GM19099 (cell line): ENCODE measurements around the gene SCTR.

Experiments
- POLR2A ChIP-seq: IDR thresholded peaks from 3 replicates; pipeline ENCODE4 v1.6.1; 2011; ENCODE audit warnings: low read depth; ENCODE audit not compliant: insufficient read length; ENCODE audit errors: extremely low read depth

The SCTR gene

DNA sequence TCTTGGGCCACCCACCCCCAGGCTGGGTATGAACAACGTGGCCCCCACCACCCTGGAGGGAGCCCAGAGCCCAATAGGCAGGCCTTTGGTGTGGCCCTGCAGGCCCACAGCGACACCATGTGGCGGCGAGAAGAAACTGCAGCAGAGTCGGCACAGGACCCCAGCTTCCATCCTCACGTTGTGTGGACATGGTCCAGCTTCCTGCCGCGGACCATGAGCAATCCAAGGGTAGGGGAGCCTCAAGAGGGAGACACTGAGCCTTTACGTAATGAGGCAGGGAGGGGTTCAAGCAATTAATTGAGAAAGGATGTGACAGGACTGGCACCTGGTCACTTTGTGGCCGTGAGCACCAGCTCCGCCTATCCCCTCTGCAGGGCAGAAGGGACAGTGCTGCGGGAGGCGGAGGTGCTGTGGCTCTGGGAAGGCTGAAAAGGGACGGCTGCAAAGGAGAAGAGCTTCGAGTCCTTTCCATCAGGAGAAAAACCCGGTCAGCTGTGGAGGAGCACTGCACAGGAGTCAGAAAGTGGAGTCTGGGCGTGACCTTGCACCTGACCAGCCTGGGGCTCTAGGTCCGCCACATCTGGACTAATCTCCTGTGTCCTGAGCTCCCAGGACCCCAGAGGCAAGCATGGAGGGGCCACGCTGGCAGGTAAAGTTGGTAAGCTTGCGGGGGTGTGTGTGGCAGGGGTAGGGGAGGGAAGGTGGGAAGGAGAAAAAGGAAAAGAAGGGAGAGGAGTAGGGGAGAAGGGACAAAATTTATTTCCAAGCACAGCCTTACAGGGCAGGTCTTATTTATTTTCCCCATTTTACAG, 47.8 kb downstream of the SCTR start:
- TF ChIP-seq POLR2A: no peak

DNA sequence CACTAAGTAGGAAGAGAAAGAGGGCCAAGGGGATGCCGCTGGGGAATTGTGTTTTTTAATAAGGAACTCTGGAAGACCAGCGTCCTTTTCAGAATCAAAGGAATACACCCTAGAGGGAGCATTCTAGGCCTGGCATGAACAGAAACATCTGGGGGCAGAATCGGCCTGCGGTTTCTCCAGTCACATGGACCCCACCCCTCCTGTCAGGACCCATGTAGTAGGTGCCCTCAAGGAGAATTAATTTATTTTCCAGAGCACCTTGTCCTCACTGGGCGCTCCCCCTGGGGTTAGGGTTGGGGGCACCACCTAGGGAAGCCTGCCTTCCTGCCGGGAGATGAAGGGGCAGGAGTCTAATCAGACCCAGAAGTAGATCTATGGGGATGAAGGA, 48.4 kb downstream of the SCTR start:
- TF ChIP-seq POLR2A: no peak

DNA sequence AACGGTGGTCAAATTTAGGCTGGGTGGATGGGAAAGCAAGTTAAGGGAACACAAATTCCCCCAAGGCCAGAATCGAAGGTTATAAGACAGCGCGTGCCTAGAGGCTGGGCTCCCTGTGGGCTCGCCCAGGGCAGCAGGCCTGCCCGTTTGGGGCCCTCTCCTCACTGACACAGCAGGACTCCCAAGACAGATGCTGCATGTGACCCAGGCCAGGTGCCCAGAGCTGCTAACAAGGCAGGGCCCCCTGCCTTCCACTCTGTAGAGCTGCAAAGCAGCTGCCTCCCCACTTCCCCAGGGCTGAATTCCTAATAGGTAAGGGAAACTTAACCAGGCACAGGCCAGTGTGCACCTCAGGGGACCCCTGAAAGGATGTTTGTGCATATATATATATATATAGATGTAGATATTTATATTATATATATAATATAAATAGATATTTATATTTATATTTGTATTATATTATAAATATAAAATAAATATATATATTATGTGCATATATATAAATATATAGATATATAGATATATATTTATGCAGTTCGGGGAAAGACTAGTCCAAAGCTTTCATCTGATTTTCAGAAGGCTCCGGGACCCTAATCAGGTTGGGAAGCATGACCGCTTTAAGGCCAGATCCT, 48.9 kb downstream of the SCTR start:
- TF ChIP-seq POLR2A: no peak

DNA sequence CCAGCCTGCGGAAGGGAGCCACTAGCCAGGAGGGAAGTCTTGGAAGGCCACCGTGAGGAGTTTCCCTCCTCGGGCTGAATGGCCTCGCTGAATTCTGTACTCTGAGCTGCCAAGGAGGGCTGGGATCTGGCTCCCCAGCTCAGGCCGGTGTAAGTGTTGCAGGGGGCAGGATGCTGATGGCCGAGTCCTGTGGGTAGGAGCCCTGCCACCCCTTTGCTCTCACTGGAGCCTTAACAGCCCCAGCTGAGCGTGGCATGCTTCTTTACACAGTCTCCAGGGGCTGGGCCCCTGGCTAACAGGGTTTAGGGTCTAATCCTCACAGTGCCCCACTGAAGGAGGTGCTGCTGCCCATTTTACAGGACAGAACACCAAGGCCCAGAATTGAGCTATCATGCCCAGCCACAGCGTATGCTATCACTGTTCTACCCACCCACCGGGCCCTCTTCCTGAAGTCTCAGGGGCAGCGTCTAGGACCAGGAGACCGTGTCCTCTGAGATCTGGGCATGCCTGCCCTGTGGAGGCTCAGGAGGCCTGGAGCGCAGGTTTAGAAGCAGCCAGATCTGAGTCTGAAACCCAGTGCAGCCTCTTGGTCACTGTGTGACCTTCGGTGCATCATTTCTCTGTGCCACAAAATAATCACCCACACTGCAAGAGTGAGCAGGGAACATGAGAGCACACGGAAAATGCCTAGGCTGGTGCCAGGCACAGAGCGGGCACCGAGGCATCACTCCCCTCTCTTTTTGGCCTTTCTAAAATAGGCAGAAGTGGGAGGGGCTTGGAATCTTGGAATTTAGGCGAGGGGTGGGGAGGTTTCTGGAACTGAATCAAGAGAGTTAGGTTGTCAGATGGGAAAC, 49.7 kb downstream of the SCTR start:
- TF ChIP-seq POLR2A: no peak

DNA sequence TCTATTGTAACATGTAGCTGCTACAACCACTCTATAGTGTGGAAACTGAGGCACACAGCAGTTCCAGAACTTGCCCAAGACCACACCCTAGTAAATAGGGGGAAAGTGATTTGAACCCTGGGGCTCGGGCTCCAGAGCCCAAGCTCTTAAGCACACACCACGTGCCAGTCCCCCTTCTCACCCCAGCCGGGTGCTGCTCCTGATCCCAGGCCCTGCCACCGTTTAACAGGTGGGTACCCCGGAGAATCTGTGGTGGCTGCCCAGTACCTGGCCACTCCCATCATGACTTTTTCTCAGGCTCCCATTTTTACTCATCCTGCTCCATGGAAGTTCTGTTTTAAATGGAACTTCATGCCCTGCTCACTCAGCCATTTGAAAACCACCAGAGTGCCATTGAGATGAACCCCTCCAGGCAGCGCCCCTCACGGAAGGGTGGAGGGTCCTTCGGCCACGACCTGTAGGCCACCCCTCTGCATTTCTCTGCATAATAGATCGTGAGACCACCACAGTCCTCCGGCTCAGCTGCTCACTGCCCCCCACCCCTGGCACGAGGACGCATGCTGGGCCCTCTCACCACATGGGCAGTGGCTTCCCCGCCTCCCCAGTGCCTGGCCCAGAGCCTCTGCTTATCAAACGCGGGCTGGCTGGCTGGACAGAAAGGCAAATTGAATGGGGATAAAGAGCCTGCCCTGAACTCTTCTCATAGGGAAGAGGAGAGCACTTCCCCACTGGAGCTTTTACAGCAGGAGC, 50.5 kb downstream of the SCTR start:
- TF ChIP-seq POLR2A: no peak

DNA sequence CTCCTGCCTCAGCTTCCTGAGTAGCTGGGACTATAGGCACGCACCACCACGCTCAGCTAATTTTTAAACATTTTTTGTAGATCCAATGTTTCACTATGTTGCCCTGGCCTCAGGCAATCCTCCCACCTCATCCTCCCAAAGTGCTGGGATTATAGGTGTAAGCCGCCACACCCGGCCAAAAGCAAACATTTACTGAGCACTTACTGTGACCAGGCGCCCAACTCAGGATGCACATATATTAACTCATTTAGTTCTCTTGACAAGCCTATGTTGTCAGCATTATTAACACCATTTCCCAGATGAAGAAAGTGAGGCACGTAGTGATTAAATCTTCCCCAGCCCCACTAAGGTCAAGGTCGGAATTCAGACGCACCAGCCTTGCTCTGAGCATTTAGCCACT, 51.5 kb downstream of the SCTR start:
- no peak for TF ChIP-seq POLR2A

DNA sequence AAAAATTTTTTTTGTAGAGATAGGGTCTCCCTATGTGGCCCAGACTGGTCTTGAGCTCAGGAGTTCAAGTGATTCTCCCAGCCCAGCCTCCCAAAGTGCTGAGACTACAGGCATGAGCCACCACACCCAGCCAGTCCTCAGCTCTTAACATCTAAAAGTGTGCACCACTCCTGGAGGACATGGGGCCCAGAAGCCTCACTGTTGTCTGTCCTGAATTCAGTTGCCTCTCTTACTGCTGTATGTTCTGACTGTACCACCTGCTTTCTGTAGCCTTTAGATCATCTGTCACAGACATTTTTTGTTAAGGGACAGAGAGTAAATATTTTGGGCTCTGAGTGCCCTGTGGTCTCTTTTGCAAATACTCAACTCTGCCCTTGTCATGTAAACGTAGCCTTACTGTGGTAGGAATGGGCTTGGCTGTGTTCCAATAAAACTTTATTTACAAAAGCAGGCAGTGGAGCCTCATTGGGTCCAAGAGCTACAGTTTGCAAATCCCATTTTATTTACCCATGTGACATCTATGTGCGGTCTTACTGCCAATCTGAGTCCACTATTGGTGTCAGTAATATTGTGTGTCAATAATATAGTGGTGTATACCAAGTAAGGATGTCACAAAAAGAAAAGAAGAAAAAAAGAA, 54.5 kb downstream of the SCTR start:
- TF ChIP-seq POLR2A: no peak

DNA sequence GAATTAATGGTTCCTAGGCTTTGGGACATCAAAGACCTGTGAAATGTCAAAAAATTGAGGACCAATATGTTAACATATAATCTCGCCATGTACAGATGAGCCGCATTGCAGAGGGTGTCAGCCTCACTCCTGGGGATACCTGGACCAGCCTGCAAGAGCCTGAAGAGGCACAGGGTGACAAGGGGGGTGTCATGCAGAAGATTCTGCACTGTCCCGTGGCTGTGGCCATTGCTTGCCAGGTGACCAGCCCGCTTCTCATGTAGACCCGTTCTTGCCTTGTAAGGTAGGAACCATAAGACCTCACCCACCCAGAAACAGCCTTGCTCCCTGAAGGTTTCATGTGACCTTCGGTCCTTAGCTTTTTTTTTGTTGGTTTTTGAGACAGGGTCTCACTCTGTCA, 55.2 kb downstream of the SCTR start:
- TF ChIP-seq POLR2A: no peak

- no peak for TF ChIP-seq POLR2A
These were observed 55.9 kb downstream of the SCTR start for GRCh38 chr2:119468154-119468955.

GRCh38 chr2:119466373-119466772, 57.9 kb downstream of the SCTR start:
- no peak for TF ChIP-seq POLR2A

- TF ChIP-seq POLR2A: no peak
These were observed 58.6 kb downstream of the SCTR start for GRCh38 chr2:119465687-119466086.

DNA sequence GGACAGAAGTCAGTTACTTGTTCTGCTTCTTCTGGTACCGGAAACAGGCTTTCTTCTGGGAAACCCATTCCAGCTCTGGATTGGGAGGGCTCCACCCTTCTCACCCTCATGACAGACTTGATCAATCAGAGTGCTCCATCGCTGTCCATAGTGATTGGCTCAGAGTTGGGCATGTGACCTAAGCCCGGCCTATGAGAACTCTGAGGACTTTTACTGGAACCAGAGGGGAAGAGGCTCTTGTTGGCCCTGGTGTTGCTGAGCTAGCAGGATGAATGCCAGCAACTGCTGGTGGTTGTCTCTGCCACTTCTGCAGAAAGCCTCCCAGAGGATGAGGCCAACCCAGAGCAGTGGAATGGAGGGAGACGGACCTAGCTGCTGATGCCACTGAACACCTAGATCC, 59.3 kb downstream of the SCTR start:
- TF ChIP-seq POLR2A: no peak

- no peak for TF ChIP-seq POLR2A
These were observed 60.3 kb downstream of the SCTR start for GRCh38 chr2:119463990-119464389.

- no peak for TF ChIP-seq POLR2A
These were observed 61.1 kb downstream of the SCTR start for GRCh38 chr2:119463136-119463535.
